Activated B cell treated with CpG ODN at 0.5 μM for 24 hours (primary cell): ENCODE results near the gene LGALS12. TPM values are rescaled to one million over a fixed set of nuclear protein-coding genes. Genes with fewer than 3 reads are reported as not detected.

Experiments used
- ATAC-seq: fragments of 200-7000 bp; cut with Tn5 transposase; one replicate; pipeline ENCODE4 v1.10.0; 2021; ENCODE audit warnings: low read depth, mild to moderate bottlenecking, moderate library complexity
- CTCF ChIA-PET: fragments of 350-600 bp; sonication (Branson Sonifier 250); formaldehyde crosslinking; loops from one replicate; lab custom pipeline; 2021; ENCODE audit warnings: antibody characterized with exemption; lab: Charles Lee
- POLR2A ChIA-PET: fragments of 350-600 bp; sonication (Branson Sonifier 250); formaldehyde crosslinking; loops from one replicate; lab custom pipeline; 2021; ENCODE audit warnings: antibody characterized with exemption; lab: Charles Lee
- DNase-seq: peaks from one replicate; pipeline ENCODE4 v3.0.0; 2022
- H3K27ac Mint-ChIP-seq: one replicate; pipeline ENCODE4 v1.8.0; 2020; ENCODE audit warnings: mixed read lengths
- H3K27me3 Mint-ChIP-seq: one replicate; pipeline ENCODE4 v1.8.0; 2021; ENCODE audit warnings: mixed read lengths
- H3K36me3 Mint-ChIP-seq: one replicate; pipeline ENCODE4 v1.8.0; 2021; ENCODE audit warnings: low read depth, mixed read lengths
- H3K4me1 Mint-ChIP-seq: one replicate; pipeline ENCODE4 v1.8.0; 2021; ENCODE audit warnings: mixed read lengths
- H3K4me3 Mint-ChIP-seq: one replicate; pipeline ENCODE4 v1.8.0; 2020; ENCODE audit warnings: mild to moderate bottlenecking, mixed read lengths
- H3K9me3 Mint-ChIP-seq: one replicate; pipeline ENCODE4 v1.8.0; 2020; ENCODE audit warnings: mixed read lengths
- CTCF ChIP-seq: fragments of 200-600 bp; IDR thresholded peaks from one replicate; pipeline ENCODE4 v1.8.0; 2022; ENCODE audit warnings: antibody characterized with exemption, mild to moderate bottlenecking
- intact Hi-C: fragments of 100-400 bp; cut with micrococcal nuclease; formaldehyde crosslinking; loops from one replicate; pipeline ENCODE4 v1.15.1; 2024
- total RNA-seq: library from RNA; stranded (reverse); gene quantifications from 2 replicates; pipeline ENCODE4 v1.2.3, GENCODE V29; 2022

LGALS12 gene
- total RNA-seq, 1 donor from 2014 or later: not detected

DNA sequence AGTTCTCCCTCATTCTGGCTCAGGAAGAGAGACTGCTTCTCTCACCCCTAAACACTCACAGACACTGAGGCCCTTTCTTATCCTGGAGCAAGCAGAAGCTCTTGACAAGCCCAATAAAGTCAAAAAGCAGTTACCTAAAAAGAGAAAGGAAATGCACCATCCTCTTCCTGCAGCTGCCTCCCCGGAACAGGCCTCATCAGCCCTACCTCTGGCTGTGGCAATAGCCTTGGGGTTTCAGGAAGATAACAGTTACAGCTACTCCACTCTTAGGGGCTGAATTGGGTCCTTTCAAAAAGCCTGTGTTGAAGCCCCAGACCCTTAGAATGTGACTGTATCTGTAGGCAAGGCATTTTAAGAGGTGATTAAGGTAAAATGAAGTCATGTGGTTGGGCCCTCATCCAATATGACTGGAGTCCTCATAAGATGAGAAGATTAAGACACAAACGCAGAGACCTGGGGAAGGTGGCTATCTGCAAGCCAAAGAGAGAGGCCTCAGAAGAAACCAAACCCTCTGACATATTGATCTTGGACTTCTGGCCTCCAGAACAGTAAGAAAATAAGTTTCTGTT lies 3.5 kb upstream of the LGALS12 start:
- intact Hi-C loops: no loop called here
- no peak for DNase-seq
- Mint-ChIP-seq H3K36me3 (peaks cover 4% of the 10 kb centered on the region), H3K9me3 (peaks cover 13% of the 10 kb centered on the region), H3K27me3 (peaks cover 38% of the 10 kb centered on the region), H3K4me1 (peaks cover 2% of the 10 kb centered on the region), H3K4me3 (no peak overlapping the region), H3K27ac (no peak overlapping the region)
- CTCF ChIA-PET: no interaction called here
- no peak for ATAC-seq
- TF ChIP-seq CTCF: no peak
- POLR2A ChIA-PET: no interaction called here

- H3K27me3 Mint-ChIP-seq: peaks cover 35% of the 10 kb centered on the region
- DNase-seq (no peak), ATAC-seq (no peak)
- ChIA-PET POLR2A (no interaction called here), CTCF (no interaction called here)
- no peak overlapping the region for H3K4me3 Mint-ChIP-seq
- H3K9me3 Mint-ChIP-seq: peaks cover 13% of the 10 kb centered on the region
- TF ChIP-seq CTCF: no peak
- H3K36me3 Mint-ChIP-seq: peaks cover 4% of the 10 kb centered on the region
- intact Hi-C loops: no loop called here
- H3K4me1 Mint-ChIP-seq: peaks cover 2% of the 10 kb centered on the region
- H3K27ac Mint-ChIP-seq: no peak overlapping the region
Observed at GRCh38 chr11:63503492-63503891, 2.4 kb upstream of the LGALS12 start.

DNA sequence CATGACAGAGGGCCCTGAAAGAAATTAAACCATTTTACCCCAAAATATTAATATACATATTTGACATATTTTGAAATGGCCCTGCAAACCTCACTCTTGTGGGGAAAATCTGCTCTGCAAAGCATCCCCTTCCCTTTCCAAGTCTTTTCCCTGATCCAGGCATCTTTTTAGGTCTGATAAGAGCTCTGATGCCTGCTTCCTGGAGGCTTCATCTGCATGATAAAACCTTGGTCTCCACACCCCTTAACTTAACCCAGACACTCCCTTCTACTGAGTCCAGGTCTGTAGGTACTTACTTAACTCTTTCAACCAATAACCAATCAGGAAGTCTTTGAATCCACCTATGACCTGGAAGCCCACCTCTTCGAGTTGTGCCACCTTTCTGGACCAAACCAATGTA lies 1.8 kb upstream of the LGALS12 start:
- DNase-seq (no peak), ATAC-seq (no peak)
- intact Hi-C loops: no loop called here
- ChIA-PET CTCF (interaction anchor here (0.6 kb wide), 1 partner anchor 25 kb away, joined by 3 read pairs; no protein-coding TSS in a partner anchor), POLR2A (no interaction called here)
- H3K9me3 Mint-ChIP-seq: peaks cover 13% of the 10 kb centered on the region
- H3K36me3 Mint-ChIP-seq: peaks cover 4% of the 10 kb centered on the region
- H3K27me3 Mint-ChIP-seq: peaks cover 30% of the 10 kb centered on the region
- H3K27ac Mint-ChIP-seq: no peak overlapping the region
- H3K4me1 Mint-ChIP-seq: peaks cover 2% of the 10 kb centered on the region
- no peak for TF ChIP-seq CTCF
- no peak overlapping the region for H3K4me3 Mint-ChIP-seq

DNA sequence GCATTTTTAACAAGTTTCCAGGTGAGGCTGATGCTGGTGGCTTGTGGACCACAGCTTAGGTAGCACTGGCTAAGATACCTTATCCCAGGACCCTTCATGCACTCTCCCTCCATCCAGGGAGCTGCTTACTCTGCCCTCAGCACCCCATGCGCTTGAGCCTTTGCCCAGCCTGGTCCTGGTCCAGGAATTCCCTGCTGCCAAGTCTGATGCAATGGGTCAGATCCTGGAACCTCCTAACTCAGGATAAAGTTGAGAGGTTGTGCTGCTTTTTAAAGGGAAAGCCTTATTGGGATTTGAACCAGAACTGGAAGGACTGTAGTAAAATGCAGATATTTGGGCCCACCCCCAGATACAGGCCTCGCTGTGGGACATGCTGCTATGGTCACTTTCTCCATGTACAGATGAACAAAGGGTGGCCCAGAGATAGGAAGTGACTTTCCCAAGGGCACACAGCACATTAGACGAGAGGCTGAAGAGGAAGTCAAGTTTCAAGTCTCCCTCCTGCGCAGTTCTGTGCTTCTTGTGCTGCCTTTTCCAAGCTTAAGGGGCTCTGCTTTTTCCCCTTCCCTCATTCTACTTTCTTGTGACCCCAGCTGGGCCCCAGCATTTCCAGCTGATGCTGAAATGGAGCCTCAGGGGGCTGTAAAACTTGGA lies 824 bp upstream of the LGALS12 start:
- H3K36me3 Mint-ChIP-seq: peaks cover 4% of the 10 kb centered on the region

More for the DNA sequence above, 824 bp upstream of the LGALS12 start:
- ChIA-PET CTCF (no interaction called here), POLR2A (no interaction called here)
- intact Hi-C loops: no loop called here
- Mint-ChIP-seq H3K9me3 (peaks cover 8% of the 10 kb centered on the region), H3K4me3 (no peak overlapping the region), H3K27me3 (peaks cover 32% of the 10 kb centered on the region), H3K4me1 (peaks cover 2% of the 10 kb centered on the region), H3K27ac (no peak overlapping the region)
- DNase-seq (no peak), ATAC-seq (no peak)
- TF ChIP-seq CTCF: no peak
